PC-9 (cell line): Measurements from ENCODE around the gene ZDHHC1. TPM values are rescaled to one million over a fixed set of nuclear protein-coding genes. Genes with fewer than 3 reads are reported as not detected.
A peak's percentile ranks its signal among the peaks of the same experiment; 100 is the strongest.

ENCODE experiments used
- BruUV-seq: library from RNA; stranded (reverse); fragments of 400-500 nt; replicated peaks from 2 replicates; lab custom pipeline; 2021; lab: Mats Ljungman, UMichigan
- CTCF ChIA-PET: fragments of 300-600 bp; sonication (Branson Sonifier 250); formaldehyde crosslinking; loops from one replicate; lab custom pipeline; 2022; ENCODE audit warnings: antibody characterized with exemption; lab: Charles Lee
- POLR2A ChIA-PET: fragments of 300-600 bp; sonication (Branson Sonifier 250); formaldehyde crosslinking; loops from one replicate; lab custom pipeline; 2022; ENCODE audit warnings: antibody characterized with exemption; ENCODE audit not compliant: unreplicated experiment; lab: Charles Lee
- DNase-seq, 2 experiments: peaks; one replicate each; pipeline versions ENCODE4 v3.0.0 to v3.0.0-alpha.2; 2015 to 2022; ENCODE audit warnings: mixed read lengths in 1 of 2
- H2AFZ ChIP-seq: fragments of 200-600 bp; sonication (generic); 2 replicates; pipeline ENCODE4 v1.8.1; 2017; ENCODE audit warnings: antibody characterized with exemption
- H3F3A ChIP-seq: fragments of 200-600 bp; sonication (generic); 2 replicates; pipeline ENCODE4 v1.8.1; 2017; ENCODE audit warnings: antibody characterized with exemption, mild to moderate bottlenecking, low read depth; ENCODE audit not compliant: insufficient read depth
- H3K27ac ChIP-seq: fragments of 200-600 bp; sonication (generic); 2 replicates; pipeline ENCODE4 v1.6.1; 2016; ENCODE audit warnings: mixed run types
- H3K27me3 ChIP-seq: fragments of 200-600 bp; sonication (generic); 2 replicates; pipeline ENCODE4 v1.6.1; 2016; ENCODE audit warnings: low read depth, mixed run types; ENCODE audit not compliant: insufficient read depth
- H3K36me3 ChIP-seq: fragments of 200-600 bp; sonication (generic); 2 replicates; pipeline ENCODE4 v1.6.1; 2016; ENCODE audit warnings: low read depth, mixed run types
- H3K4me1 ChIP-seq: fragments of 200-600 bp; sonication (generic); replicated peaks from 2 replicates; pipeline ENCODE4 v1.6.1; 2016; ENCODE audit warnings: mixed run types; ENCODE audit not compliant: insufficient read depth
- H3K4me2 ChIP-seq: fragments of 200-600 bp; sonication (generic); 2 replicates; pipeline ENCODE4 v1.6.1; 2017; ENCODE audit warnings: mixed run types
- H3K4me3 ChIP-seq: fragments of 200-600 bp; sonication (generic); 2 replicates; pipeline ENCODE4 v1.6.1; 2016; ENCODE audit warnings: mixed run types
- H3K79me2 ChIP-seq: fragments of 200-600 bp; sonication (generic); 2 replicates; pipeline ENCODE4 v1.6.1; 2017; ENCODE audit warnings: low read depth, mixed run types
- H3K9me2 ChIP-seq: fragments of 200-600 bp; sonication (generic); 2 replicates; pipeline ENCODE4 v1.8.1; 2017; ENCODE audit warnings: mild to moderate bottlenecking; ENCODE audit not compliant: insufficient read depth
- H3K9me3 ChIP-seq: fragments of 200-600 bp; sonication (generic); 2 replicates; pipeline ENCODE4 v1.8.1; 2016; ENCODE audit warnings: low read depth; ENCODE audit not compliant: insufficient read depth
- H4K20me1 ChIP-seq: fragments of 200-600 bp; sonication (generic); 2 replicates; pipeline ENCODE4 v1.8.1; 2017; ENCODE audit not compliant: insufficient read depth
- CTCF ChIP-seq: fragments of 200-600 bp; sonication (generic); conservative IDR thresholded peaks from 2 replicates; pipeline ENCODE4 v1.6.1; 2017; ENCODE audit warnings: mixed run types, antibody characterized with exemption, mild to moderate bottlenecking, moderate library complexity
- EZH2 ChIP-seq: fragments of 200-600 bp; sonication (generic); IDR thresholded peaks from 2 replicates; pipeline ENCODE4 v1.8.0; 2017; ENCODE audit warnings: antibody characterized with exemption, low read depth
- intact Hi-C: fragments of 100-400 bp; cut with micrococcal nuclease; formaldehyde crosslinking; loops from one replicate; pipeline ENCODE4 v1.10.0; 2022; ENCODE audit not compliant: unreplicated experiment
- total RNA-seq: library from RNA; stranded (reverse); gene quantifications from 2 replicates; pipeline ENCODE4 v1.2.3, GENCODE V29; 2021

ZDHHC1 gene
- total RNA-seq, 1 experiment from 2014 or later, result 12.8 TPM

- ChIA-PET POLR2A (no interaction called here), CTCF (no interaction called here)
- Histone ChIP-seq H4K20me1 (no peaks in the 10 kb centered on the region; the same call in 1 of the 2 replicates), H3K9me2 (no peaks in the 10 kb centered on the region), H3K4me2 (no peak overlapping the region), H3K9me3 (no peaks in the 10 kb centered on the region), H3K36me3 (no peaks in the 10 kb centered on the region), H3K4me1 (no peaks in the 10 kb centered on the region), H3K27ac (no peak overlapping the region), H2AFZ (no peak overlapping the region), H3K4me3 (no peak overlapping the region), H3K79me2 (no peaks in the 10 kb centered on the region), H3F3A (peaks cover 3% of the 10 kb centered on the region; the same call in 1 of the 2 replicates), H3K27me3 (no peaks in the 10 kb centered on the region)
- intact Hi-C loops, result no loop called here
- DNase-seq, result peak in 1 of 2 experiments; percentile 19
- BruUV-seq, result no TSS peak
- TF ChIP-seq CTCF (no peak), EZH2 (no peak)
These were observed 21.2 kb upstream of the ZDHHC1 start for GRCh38 chr16:67437513-67437912.

GRCh38 chr16:67436640-67437193, 20.4 kb upstream of the ZDHHC1 start:
- H4K20me1 ChIP-seq, result no peaks in the 10 kb centered on the region; the same call in 1 of the 2 replicates
- no TSS peak for BruUV-seq
- intact Hi-C loops, result no loop called here
- no peaks in the 10 kb centered on the region for H3K9me3 ChIP-seq
- peaks cover 5% of the 10 kb centered on the region; the same call in 1 of the 2 replicates for H3F3A ChIP-seq
- no peaks in the 10 kb centered on the region for H3K9me2 ChIP-seq
- H3K79me2 ChIP-seq, result no peaks in the 10 kb centered on the region
- TF ChIP-seq CTCF (no peak), EZH2 (no peak)
- no peak overlapping the region for H3K4me2 ChIP-seq
- no peak overlapping the region for H2AFZ ChIP-seq
- POLR2A ChIA-PET, result no interaction called here
- H3K4me1 ChIP-seq, result no peaks in the 10 kb centered on the region
- H3K27ac ChIP-seq, result no peak overlapping the region
- H3K36me3 ChIP-seq, result no peaks in the 10 kb centered on the region
- H3K27me3 ChIP-seq, result no peaks in the 10 kb centered on the region
- H3K4me3 ChIP-seq, result no peak overlapping the region
- CTCF ChIA-PET, result no interaction called here
- DNase-seq, result peak in 1 of 2 experiments; percentile 21

GRCh38 chr16:67435758-67436164, 19.5 kb upstream of the ZDHHC1 start:
- ChIA-PET POLR2A (interaction anchor here (0.6 to 0.7 kb wide), 2 partner anchors 42 to 85 kb away, joined by 6 to 8 read pairs; no protein-coding TSS in a partner anchor), CTCF (interaction anchor here (1.0 kb wide), 1 partner anchor 28 kb away, joined by 3 read pairs; no protein-coding TSS in a partner anchor)
- Histone ChIP-seq H2AFZ (no peak overlapping the region), H3K4me2 (no peak overlapping the region), H3K36me3 (no peaks in the 10 kb centered on the region), H3F3A (peaks cover 9% of the 10 kb centered on the region; the same call in 1 of the 2 replicates), H3K27me3 (no peaks in the 10 kb centered on the region), H3K9me3 (no peaks in the 10 kb centered on the region), H4K20me1 (no peaks in the 10 kb centered on the region), H3K4me3 (no peak overlapping the region), H3K27ac (no peak overlapping the region), H3K4me1 (no peaks in the 10 kb centered on the region), H3K79me2 (no peaks in the 10 kb centered on the region), H3K9me2 (no peaks in the 10 kb centered on the region)
- peak in 1 of 2 experiments; percentile 20 for DNase-seq
- no TSS peak for BruUV-seq
- intact Hi-C loops, result no loop called here
- no peak for TF ChIP-seq CTCF
- no peak for TF ChIP-seq EZH2
